ENCODE data around the gene B4GALT5. TPM values are rescaled to one million over a fixed set of nuclear protein-coding genes. Genes with fewer than 3 reads are reported as not detected.

The B4GALT5 gene
- total RNA-seq, 2 experiments from 2014 or later, result 13.5 to 13.7 TPM

DNA sequence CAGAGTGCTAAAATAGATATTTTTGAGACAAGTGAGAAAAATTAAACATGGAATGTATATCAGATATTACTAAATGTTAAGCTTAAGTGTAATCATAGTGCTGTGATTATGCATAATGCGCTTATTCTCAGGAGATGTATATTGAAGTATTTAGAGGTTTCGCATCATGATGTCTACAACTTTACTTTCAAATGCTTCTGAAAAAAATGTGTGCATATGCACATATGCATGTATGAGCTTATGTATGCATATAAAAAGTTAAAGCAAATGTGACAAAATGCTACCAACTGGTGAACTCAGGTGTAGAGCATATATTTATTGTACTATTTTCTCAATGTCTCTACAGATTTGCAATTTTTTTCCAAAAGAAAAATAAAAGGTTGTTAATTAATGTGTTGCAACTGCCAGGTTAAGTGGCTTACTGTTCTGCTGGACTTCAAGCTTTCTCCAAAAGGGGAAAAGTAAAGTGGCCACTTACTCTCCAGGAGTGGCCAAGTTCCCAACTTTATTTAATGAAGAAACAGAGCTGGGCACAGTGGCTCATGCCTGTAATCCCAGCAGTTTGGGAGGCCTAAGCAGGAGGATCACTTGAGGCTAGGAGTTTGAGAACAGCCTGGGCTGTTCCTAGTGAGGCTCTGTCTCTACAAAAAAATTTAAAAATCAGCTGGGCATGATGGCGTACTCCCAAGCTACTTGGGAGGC lies 48.9 kb downstream of the B4GALT5 start:
- Mint-ChIP-seq H3K9me3 (no peaks in the 10 kb centered on the region), H3K4me1 (peaks cover 28% of the 10 kb centered on the region), H3K4me3 (no peak overlapping the region), H3K36me3 (peaks cover 6% of the 10 kb centered on the region), H3K27me3 (no peaks in the 10 kb centered on the region), H3K27ac (no peak overlapping the region)
- ATAC-seq (ENCODE audit: low read depth) (no peak), DNase-seq (no peak)
- POLR2A ChIA-PET, result no interaction called here

- H3K4me3 Mint-ChIP-seq, result no peak overlapping the region
- POLR2A ChIA-PET, result no interaction called here
- H3K27ac Mint-ChIP-seq, result no peak overlapping the region
Measured at GRCh38 chr20:49663112-49663511, 50.6 kb downstream of the B4GALT5 start.

DNA sequence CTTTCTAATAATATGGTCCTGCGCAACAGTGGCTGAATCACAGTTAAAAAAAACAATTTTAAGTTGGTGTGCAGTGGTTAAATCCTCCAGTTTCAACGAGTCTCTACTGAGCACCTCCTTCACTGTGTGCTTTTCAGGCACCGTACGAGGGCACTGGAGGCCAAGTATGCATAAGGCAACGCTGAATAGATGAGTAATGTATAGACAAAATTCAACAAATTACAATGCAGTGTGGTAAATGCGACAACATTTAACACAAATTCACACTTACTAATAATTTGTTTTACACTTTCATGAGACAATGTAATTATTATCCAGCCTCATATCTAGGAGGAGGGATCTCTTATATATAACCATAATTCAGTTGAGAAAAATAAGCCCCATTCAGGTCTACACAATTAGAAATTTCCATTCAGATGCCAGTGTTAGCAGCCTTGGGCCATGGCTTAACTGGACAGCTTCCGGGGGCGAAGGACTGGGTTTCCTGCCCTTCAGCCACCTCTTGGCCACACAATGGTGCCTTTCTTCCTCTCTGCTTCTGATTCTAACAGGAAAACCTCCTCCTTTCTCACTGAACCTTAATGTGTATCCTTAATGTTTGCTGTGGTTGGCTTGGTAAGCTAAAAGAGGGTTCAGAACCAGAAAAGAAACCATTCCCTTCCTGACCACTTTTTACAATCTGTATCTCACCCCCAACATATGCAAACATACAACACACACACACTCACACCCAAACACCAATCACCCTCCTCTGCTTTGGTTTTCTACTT lies 51.9 kb downstream of the B4GALT5 start:
- H3K27me3 Mint-ChIP-seq, result no peaks in the 10 kb centered on the region
- POLR2A ChIA-PET, result interaction anchor here (1.0 kb wide), 1 partner anchor 385 kb away, joined by 3 read pairs; no protein-coding TSS in a partner anchor
- H3K4me1 Mint-ChIP-seq, result peaks cover 19% of the 10 kb centered on the region
- H3K36me3 Mint-ChIP-seq, result no peaks in the 10 kb centered on the region
- DNase-seq, result no peak
- peak; percentile 45 for ATAC-seq (ENCODE audit: low read depth)
- peak overlapping the region; percentile 31 for H3K4me3 Mint-ChIP-seq
- no peak overlapping the region for H3K27ac Mint-ChIP-seq
- H3K9me3 Mint-ChIP-seq, result no peaks in the 10 kb centered on the region

More at GRCh38 chr20:49663112-49663511, 50.6 kb downstream of the B4GALT5 start:
- no peaks in the 10 kb centered on the region for H3K9me3 Mint-ChIP-seq
- no peaks in the 10 kb centered on the region for H3K27me3 Mint-ChIP-seq
- no peak for DNase-seq
- no peak for ATAC-seq (ENCODE audit: low read depth)
- H3K36me3 Mint-ChIP-seq, result no peaks in the 10 kb centered on the region
- peaks cover 15% of the 10 kb centered on the region for H3K4me1 Mint-ChIP-seq

GRCh38 chr20:49660912-49661311 lies 52.8 kb downstream of the B4GALT5 start:
- POLR2A ChIA-PET, result no interaction called here
- H3K27ac Mint-ChIP-seq, result no peak overlapping the region
- no peak for DNase-seq
- no peak overlapping the region for H3K4me3 Mint-ChIP-seq
- peaks cover 20% of the 10 kb centered on the region for H3K4me1 Mint-ChIP-seq
- ATAC-seq (ENCODE audit: low read depth), result no peak
- H3K27me3 Mint-ChIP-seq, result no peaks in the 10 kb centered on the region
- peaks cover 6% of the 10 kb centered on the region for H3K36me3 Mint-ChIP-seq
- H3K9me3 Mint-ChIP-seq, result no peaks in the 10 kb centered on the region

GRCh38 chr20:49659056-49659455 lies 54.6 kb downstream of the B4GALT5 start:
- Mint-ChIP-seq H3K4me1 (peaks cover 20% of the 10 kb centered on the region), H3K9me3 (no peaks in the 10 kb centered on the region), H3K4me3 (no peak overlapping the region), H3K27ac (no peak overlapping the region), H3K36me3 (peaks cover 16% of the 10 kb centered on the region), H3K27me3 (no peaks in the 10 kb centered on the region)
- no peak for ATAC-seq (ENCODE audit: low read depth)
- DNase-seq, result no peak
- POLR2A ChIA-PET, result interaction anchor here (1.2 kb wide), 1 partner anchor 10 kb away, joined by 4 read pairs; no protein-coding TSS in a partner anchor

DNA sequence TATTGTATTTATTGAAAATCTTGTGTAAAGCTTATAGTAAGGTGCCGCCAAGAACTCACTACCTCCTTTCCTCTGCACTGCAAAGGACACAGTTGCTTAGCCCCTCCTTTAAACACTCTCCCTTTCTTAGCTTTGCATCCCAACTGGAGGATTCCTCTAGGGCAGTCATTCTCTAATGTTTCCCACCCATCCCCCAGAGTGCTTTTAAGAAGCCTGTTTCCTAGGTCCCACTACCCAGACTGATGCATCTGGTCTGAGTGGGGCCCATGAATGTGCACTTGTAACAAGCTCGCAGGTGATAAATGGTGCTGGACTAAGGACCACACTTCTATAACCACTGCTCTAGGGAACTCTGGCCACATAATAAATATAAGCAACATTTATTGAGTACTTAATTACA lies 55.2 kb downstream of the B4GALT5 start:
- POLR2A ChIA-PET, result interaction anchor here (1.1 kb wide), 1 partner anchor 17 kb away, joined by 3 read pairs; no protein-coding TSS in a partner anchor
- H3K4me3 Mint-ChIP-seq, result no peak overlapping the region
- H3K4me1 Mint-ChIP-seq, result peaks cover 20% of the 10 kb centered on the region
- H3K27ac Mint-ChIP-seq, result no peak overlapping the region
- no peak for DNase-seq
- H3K36me3 Mint-ChIP-seq, result peaks cover 22% of the 10 kb centered on the region
- no peak for ATAC-seq (ENCODE audit: low read depth)
- no peaks in the 10 kb centered on the region for H3K27me3 Mint-ChIP-seq
- no peaks in the 10 kb centered on the region for H3K9me3 Mint-ChIP-seq

GRCh38 chr20:49657118-49657901 lies 56.4 kb downstream of the B4GALT5 start:
- DNase-seq (no peak), ATAC-seq (ENCODE audit: low read depth) (no peak)
- no peak overlapping the region for H3K27ac Mint-ChIP-seq
- H3K9me3 Mint-ChIP-seq, result no peaks in the 10 kb centered on the region
- H3K27me3 Mint-ChIP-seq, result no peaks in the 10 kb centered on the region
- peaks cover 25% of the 10 kb centered on the region for H3K36me3 Mint-ChIP-seq
- POLR2A ChIA-PET, result interaction anchor here (1.1 kb wide), 1 partner anchor 15 kb away, joined by 3 read pairs; no protein-coding TSS in a partner anchor
- no peak overlapping the region for H3K4me3 Mint-ChIP-seq
- peaks cover 15% of the 10 kb centered on the region for H3K4me1 Mint-ChIP-seq

- Mint-ChIP-seq H3K27ac (no peak overlapping the region), H3K36me3 (peaks cover 25% of the 10 kb centered on the region), H3K9me3 (no peaks in the 10 kb centered on the region), H3K27me3 (no peaks in the 10 kb centered on the region), H3K4me3 (no peak overlapping the region), H3K4me1 (peaks cover 10% of the 10 kb centered on the region)
- POLR2A ChIA-PET, result no interaction called here
- ATAC-seq (ENCODE audit: low read depth) (no peak), DNase-seq (no peak)
Measured at GRCh38 chr20:49656304-49656703, 57.4 kb downstream of the B4GALT5 start.

DNA sequence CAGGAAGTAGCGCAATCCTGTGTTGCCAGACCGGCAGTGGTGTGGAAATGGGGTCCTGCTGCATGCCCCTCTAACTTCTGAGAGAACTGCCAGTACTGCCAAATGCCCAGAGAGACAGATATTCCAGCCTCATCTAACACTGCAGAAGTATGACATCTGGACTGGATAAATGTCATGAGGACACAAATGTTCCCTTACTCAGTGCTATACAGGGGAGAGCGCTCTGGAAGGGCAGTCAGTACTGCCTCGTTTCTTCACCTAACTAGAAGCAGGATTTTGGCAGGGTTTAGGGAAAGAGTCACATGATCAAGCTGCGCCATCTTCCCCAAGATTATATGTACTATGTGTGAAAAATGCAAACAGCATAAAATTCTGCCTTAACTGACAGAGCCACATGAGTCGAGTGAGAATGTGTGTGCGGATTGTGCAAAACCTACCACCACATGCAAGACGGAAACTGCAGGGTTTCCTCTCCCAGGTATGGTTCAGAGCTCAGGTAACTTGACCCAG lies 59.7 kb downstream of the B4GALT5 start:
- H3K9me3 Mint-ChIP-seq, result no peaks in the 10 kb centered on the region
- no peak overlapping the region for H3K4me3 Mint-ChIP-seq
- no peaks in the 10 kb centered on the region for H3K27me3 Mint-ChIP-seq
- ATAC-seq (ENCODE audit: low read depth) (no peak), DNase-seq (no peak)
- H3K36me3 Mint-ChIP-seq, result peaks cover 29% of the 10 kb centered on the region
- no peak overlapping the region for H3K27ac Mint-ChIP-seq
- peaks cover 12% of the 10 kb centered on the region for H3K4me1 Mint-ChIP-seq
- POLR2A ChIA-PET, result no interaction called here

DNA sequence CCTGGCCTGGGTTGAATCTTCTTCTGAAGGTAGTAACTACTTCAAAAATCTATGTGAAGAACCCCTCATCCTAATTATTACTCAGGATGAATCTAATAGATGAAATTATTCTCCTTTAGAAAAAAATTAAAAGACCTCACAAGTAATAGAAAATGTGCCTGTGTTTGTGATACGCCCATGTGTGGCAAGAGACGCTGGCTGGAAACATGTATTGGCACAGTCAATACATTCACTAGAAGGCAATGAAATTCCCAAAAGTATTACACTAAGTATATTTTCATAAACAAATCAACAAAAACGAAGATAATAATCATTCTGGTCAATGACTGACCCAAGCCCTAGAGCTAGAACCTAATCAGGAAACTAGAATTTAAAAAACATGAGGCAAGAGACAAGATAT lies 64.0 kb downstream of the B4GALT5 start:
- POLR2A ChIA-PET, result no interaction called here
- Mint-ChIP-seq H3K4me3 (no peak overlapping the region), H3K27me3 (no peaks in the 10 kb centered on the region), H3K27ac (no peak overlapping the region), H3K9me3 (no peaks in the 10 kb centered on the region), H3K4me1 (peaks cover 2% of the 10 kb centered on the region), H3K36me3 (peaks cover 33% of the 10 kb centered on the region)
- ATAC-seq (ENCODE audit: low read depth) (no peak), DNase-seq (no peak)

DNA sequence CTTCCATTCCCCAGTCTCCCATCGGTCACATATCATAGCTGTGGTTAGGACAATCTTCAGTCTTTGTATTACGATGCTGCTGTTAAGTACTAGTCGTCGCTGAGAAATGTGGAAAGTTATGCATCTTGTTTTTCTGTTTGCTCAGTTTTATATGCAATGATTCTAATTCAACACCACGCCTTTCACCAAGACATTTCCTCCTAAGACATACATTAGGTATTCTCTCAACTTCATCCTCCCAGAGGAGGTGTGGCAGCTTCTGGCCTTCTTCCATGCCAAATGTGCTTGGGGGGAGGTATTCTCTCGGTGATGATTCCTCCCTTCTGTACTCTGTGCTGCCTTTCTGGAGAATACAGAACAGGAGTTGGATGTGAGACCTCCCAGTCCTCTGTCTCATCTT lies 66.1 kb downstream of the B4GALT5 start:
- H3K4me1 Mint-ChIP-seq, result peaks cover 4% of the 10 kb centered on the region
- H3K36me3 Mint-ChIP-seq, result peaks cover 25% of the 10 kb centered on the region
- no peaks in the 10 kb centered on the region for H3K27me3 Mint-ChIP-seq
- no peaks in the 10 kb centered on the region for H3K9me3 Mint-ChIP-seq
- no peak overlapping the region for H3K4me3 Mint-ChIP-seq
- POLR2A ChIA-PET, result no interaction called here
- no peak overlapping the region for H3K27ac Mint-ChIP-seq
- ATAC-seq (ENCODE audit: low read depth) (no peak), DNase-seq (no peak)

GRCh38 chr20:49646528-49646927 lies 67.2 kb downstream of the B4GALT5 start:
- no peak overlapping the region for H3K27ac Mint-ChIP-seq
- H3K36me3 Mint-ChIP-seq, result peaks cover 29% of the 10 kb centered on the region
- DNase-seq, result no peak
- no peak overlapping the region for H3K4me3 Mint-ChIP-seq
- POLR2A ChIA-PET, result interaction anchor here (0.5 kb wide), 1 partner anchor 9 kb away, joined by 4 read pairs; no protein-coding TSS in a partner anchor
- H3K4me1 Mint-ChIP-seq, result peaks cover 14% of the 10 kb centered on the region
- ATAC-seq (ENCODE audit: low read depth), result no peak
- no peaks in the 10 kb centered on the region for H3K9me3 Mint-ChIP-seq
- H3K27me3 Mint-ChIP-seq, result no peaks in the 10 kb centered on the region

DNA sequence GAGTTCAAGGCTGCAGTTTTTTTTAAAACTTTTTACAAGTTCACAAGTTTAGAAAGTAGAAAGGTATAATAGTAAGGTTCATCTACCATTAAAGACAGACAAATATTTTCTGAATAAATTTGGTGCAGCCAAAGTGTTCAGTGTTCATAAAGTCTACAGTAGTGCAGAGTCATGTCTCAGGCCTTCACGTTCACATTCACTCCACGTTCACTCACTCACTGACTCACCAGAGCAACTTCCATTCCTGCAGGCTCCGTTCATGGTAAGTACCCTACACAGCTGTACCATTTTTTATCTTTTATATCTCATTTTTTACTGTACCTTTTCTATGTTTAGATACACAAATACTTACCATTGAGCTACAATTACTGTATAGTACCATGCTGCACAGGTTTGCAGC lies 67.6 kb downstream of the B4GALT5 start:
- Mint-ChIP-seq H3K36me3 (peaks cover 33% of the 10 kb centered on the region), H3K4me3 (no peak overlapping the region), H3K4me1 (peaks cover 18% of the 10 kb centered on the region), H3K9me3 (no peaks in the 10 kb centered on the region), H3K27me3 (no peaks in the 10 kb centered on the region), H3K27ac (no peak overlapping the region)
- DNase-seq (no peak), ATAC-seq (ENCODE audit: low read depth) (no peak)
- POLR2A ChIA-PET, result no interaction called here
